Ectodermal cell (in vitro differentiated cells): Measurements from ENCODE around the gene MYH15.

Source experiments
- H3K27ac ChIP-seq: 2 replicates; pipeline ENCODE4 v1.7.0; 2013; ENCODE audit warnings: mild to moderate bottlenecking, low read depth, low read length; ENCODE audit not compliant: insufficient read depth, poor library complexity, severe bottlenecking
- H3K27me3 ChIP-seq: 2 replicates; pipeline ENCODE4 v1.7.0; 2013; ENCODE audit warnings: mild to moderate bottlenecking, low read length; ENCODE audit not compliant: insufficient read depth, control insufficient read depth, poor library complexity, severe bottlenecking
- H3K36me3 ChIP-seq: one replicate; pipeline ENCODE4 v1.7.0; 2013; ENCODE audit warnings: low read length; ENCODE audit not compliant: control insufficient read depth, insufficient read depth
- H3K4me1 ChIP-seq: one replicate; pipeline ENCODE4 v1.7.0; 2013; ENCODE audit warnings: low read length; ENCODE audit not compliant: control insufficient read depth, insufficient read depth
- H3K4me3 ChIP-seq: 2 replicates; pipeline ENCODE4 v1.7.0; 2013; ENCODE audit warnings: low read depth, low read length, control low read depth; ENCODE audit not compliant: insufficient read depth
- H3K9me3 ChIP-seq: 2 replicates; pipeline ENCODE4 v1.7.0; 2013; ENCODE audit warnings: mild to moderate bottlenecking, low read length, moderate library complexity; ENCODE audit not compliant: control insufficient read depth
- WGBS, 2 experiments: methylation state at CpG; one replicate each; pipeline ENCODE4 v1.1.7; 2013; ENCODE audit warnings: missing lambda C conversion rate in 2 of 2; 5-methylcytosine and 5-hydroxymethylcytosine counted together

MYH15 gene

DNA sequence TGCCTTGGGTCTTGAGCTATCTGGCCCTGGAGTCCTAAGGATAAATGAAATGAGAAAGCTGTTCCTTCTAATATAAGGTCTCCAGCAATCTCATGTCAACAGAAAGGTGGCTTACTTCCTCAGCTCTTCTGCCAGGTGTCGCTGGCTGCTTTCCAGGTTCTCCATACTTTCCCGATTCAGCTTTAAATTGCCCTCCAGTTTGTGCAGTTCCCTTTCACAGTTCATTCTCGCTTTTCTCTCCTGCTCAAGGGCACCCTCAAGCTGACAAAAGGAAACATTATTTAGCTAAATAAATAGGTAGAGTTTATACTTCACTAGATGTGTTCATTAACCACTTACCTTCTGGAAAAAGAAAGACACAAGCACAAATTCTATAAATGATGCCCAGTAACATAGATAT lies 73.0 kb downstream of the MYH15 start:
- Histone ChIP-seq H3K4me3 (no peak overlapping the region), H3K27ac (no peak overlapping the region), H3K4me1 (peaks cover 23% of the 10 kb centered on the region), H3K36me3 (no peaks in the 10 kb centered on the region), H3K9me3 (no peaks in the 10 kb centered on the region), H3K27me3 (no peaks in the 10 kb centered on the region)
- 82 to 86% methylated on average over 3 of the region's 3 CpGs for WGBS, 2 experiments

- H3K27me3 ChIP-seq = no peaks in the 10 kb centered on the region
- H3K9me3 ChIP-seq = no peaks in the 10 kb centered on the region
- H3K4me3 ChIP-seq = no peak overlapping the region
- H3K36me3 ChIP-seq = no peaks in the 10 kb centered on the region
- H3K27ac ChIP-seq = no peak overlapping the region
- no peaks in the 10 kb centered on the region for H3K4me1 ChIP-seq
- WGBS, 2 experiments = 88 to 91% methylated on average over 1 of the region's 1 CpG
These were observed 76.5 kb downstream of the MYH15 start for GRCh38 chr3:108433928-108434327.

GRCh38 chr3:108432431-108432830 lies 78.0 kb downstream of the MYH15 start:
- H3K27ac ChIP-seq = no peak overlapping the region
- H3K4me3 ChIP-seq = no peak overlapping the region
- no peaks in the 10 kb centered on the region for H3K4me1 ChIP-seq
- H3K36me3 ChIP-seq = no peaks in the 10 kb centered on the region
- WGBS, 2 experiments = 94 to 95% methylated on average over 5 of the region's 5 CpGs
- no peaks in the 10 kb centered on the region for H3K9me3 ChIP-seq
- no peaks in the 10 kb centered on the region for H3K27me3 ChIP-seq

DNA sequence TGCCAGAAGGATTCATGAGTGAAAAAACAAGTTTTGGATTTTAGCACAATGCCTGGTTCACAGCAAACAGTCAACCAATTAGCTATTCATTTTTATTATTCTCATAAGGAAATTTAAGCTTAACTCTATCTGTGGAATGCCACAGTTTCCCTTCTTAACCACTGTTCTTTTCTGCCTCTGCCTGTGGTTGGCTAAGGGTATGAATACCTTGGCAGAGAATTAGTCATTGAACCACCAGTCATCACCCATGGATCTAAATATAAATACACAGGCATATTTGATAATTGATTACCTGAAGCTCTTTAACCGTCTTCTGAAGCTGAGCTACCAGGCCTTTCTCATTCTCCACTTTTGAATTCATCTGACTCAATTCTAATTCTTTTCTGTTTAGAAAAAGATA lies 79.9 kb downstream of the MYH15 start:
- 92 to 100% methylated on average over 1 of the region's 1 CpG for WGBS, 2 experiments
- Histone ChIP-seq H3K27me3 (no peaks in the 10 kb centered on the region), H3K27ac (no peak overlapping the region), H3K36me3 (no peaks in the 10 kb centered on the region), H3K4me1 (no peaks in the 10 kb centered on the region), H3K4me3 (no peak overlapping the region), H3K9me3 (no peaks in the 10 kb centered on the region)

DNA sequence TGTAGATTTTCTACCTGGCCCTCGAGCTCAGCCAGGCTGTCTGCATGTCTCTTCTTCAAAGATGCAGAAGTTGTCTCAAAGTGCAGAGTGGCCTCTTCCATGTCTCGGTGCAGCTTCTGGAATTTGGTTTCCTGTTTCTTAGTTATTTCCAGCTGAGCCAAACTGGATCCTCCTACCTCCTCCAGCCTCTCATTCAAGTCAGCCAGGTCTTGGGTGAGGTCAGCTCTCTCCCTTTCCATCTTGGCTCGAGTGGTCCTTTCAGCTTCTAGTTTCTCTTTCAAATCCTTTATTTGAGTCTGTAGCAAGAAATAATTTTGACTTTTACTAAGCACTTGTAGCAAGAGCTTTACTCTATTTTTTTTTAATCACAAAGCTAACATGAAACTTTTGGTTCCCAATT lies 81.8 kb downstream of the MYH15 start:
- 88 to 91% methylated on average over 3 of the region's 3 CpGs for WGBS, 2 experiments
- no peak overlapping the region for H3K4me3 ChIP-seq
- no peaks in the 10 kb centered on the region for H3K36me3 ChIP-seq
- H3K9me3 ChIP-seq = no peaks in the 10 kb centered on the region
- H3K4me1 ChIP-seq = no peaks in the 10 kb centered on the region
- no peaks in the 10 kb centered on the region for H3K27me3 ChIP-seq
- H3K27ac ChIP-seq = no peak overlapping the region

- H3K27ac ChIP-seq = no peak overlapping the region
- WGBS, 2 experiments = 93 to 97% methylated on average over 2 of the region's 2 CpGs
- H3K27me3 ChIP-seq = no peaks in the 10 kb centered on the region
- no peaks in the 10 kb centered on the region for H3K9me3 ChIP-seq
- H3K4me1 ChIP-seq = no peaks in the 10 kb centered on the region
- no peaks in the 10 kb centered on the region for H3K36me3 ChIP-seq
- H3K4me3 ChIP-seq = no peak overlapping the region
These were observed 89.5 kb downstream of the MYH15 start for GRCh38 chr3:108420926-108421325.

- 95 to 96% methylated on average over 3 to 4 of the region's 4 CpGs for WGBS, 2 experiments
- no peaks in the 10 kb centered on the region for H3K27me3 ChIP-seq
- H3K27ac ChIP-seq = no peak overlapping the region
- H3K9me3 ChIP-seq = no peaks in the 10 kb centered on the region
- no peaks in the 10 kb centered on the region for H3K36me3 ChIP-seq
- no peaks in the 10 kb centered on the region for H3K4me1 ChIP-seq
- no peak overlapping the region for H3K4me3 ChIP-seq
These were observed 94.1 kb downstream of the MYH15 start for GRCh38 chr3:108416111-108416869.

- Histone ChIP-seq H3K4me3 (no peak overlapping the region), H3K4me1 (no peaks in the 10 kb centered on the region), H3K27ac (no peak overlapping the region), H3K27me3 (no peaks in the 10 kb centered on the region), H3K9me3 (no peaks in the 10 kb centered on the region), H3K36me3 (no peaks in the 10 kb centered on the region)
- WGBS, 2 experiments = 98% methylated on average over 3 of the region's 3 CpGs
These were observed 94.7 kb downstream of the MYH15 start for GRCh38 chr3:108415661-108416060.

DNA sequence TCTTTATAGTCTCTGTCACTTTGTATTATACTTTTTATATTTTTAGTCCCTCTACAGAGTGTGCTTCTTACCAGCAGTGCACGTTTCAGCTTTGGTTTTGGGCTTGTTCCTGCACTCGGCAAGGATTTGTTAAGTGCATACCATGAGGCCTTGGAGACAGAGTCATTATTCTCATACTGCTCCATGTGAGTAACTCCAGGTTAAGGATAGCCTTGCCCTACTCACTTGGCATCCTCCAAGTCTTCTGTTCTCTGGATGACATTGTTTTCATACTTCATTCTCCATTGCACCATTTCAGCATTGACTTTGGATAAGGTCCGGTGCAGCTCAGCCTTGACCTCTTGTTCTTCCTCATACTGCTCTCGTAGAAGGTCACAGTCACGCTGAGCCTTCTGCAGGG lies 96.4 kb downstream of the MYH15 start:
- no peak overlapping the region for H3K27ac ChIP-seq
- no peak overlapping the region for H3K4me3 ChIP-seq
- no peaks in the 10 kb centered on the region for H3K9me3 ChIP-seq
- 91 to 97% methylated on average over 5 of the region's 5 CpGs for WGBS, 2 experiments
- H3K27me3 ChIP-seq = no peaks in the 10 kb centered on the region
- H3K4me1 ChIP-seq = no peaks in the 10 kb centered on the region
- H3K36me3 ChIP-seq = no peaks in the 10 kb centered on the region

DNA sequence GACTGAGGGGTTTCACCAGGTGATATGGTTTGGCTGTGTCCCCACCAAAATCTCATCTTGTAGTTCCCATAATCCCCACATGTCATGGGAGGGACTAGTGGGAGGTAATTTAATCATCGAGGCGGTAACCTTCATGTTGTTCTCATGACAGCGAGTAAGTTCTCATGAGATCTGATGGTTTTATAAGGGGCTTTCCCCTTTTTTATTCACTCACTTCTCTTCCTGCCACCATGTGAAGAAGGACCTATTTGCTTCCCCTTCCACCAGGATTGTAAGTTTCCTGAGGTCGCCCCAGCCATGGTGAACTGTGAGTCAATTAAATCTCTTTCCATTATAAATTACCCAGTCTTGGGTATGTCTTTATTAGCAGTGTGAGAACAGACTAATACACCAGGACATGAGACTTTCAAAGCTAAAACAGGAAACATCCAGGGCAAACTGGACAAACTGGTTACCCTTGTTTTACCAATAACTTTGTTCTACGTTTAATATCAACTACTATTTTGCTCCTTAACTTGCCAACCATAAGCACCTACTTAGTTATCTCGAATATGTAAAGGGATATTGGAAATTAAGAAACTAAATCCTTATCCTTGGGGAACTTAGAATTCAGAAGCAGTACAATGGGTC lies 98.2 kb downstream of the MYH15 start:
- H3K27me3 ChIP-seq = no peaks in the 10 kb centered on the region
- 88 to 93% methylated on average over 5 to 6 of the region's 6 CpGs for WGBS, 2 experiments
- H3K27ac ChIP-seq = no peak overlapping the region
- no peaks in the 10 kb centered on the region for H3K9me3 ChIP-seq
- no peak overlapping the region for H3K4me3 ChIP-seq
- no peaks in the 10 kb centered on the region for H3K36me3 ChIP-seq
- H3K4me1 ChIP-seq = no peaks in the 10 kb centered on the region
